IMR-90 (cell line): ENCODE results near the gene L1CAM. TPM values are rescaled to one million over a fixed set of nuclear protein-coding genes. Genes with fewer than 3 reads are reported as not detected.

Experiments used
- ATAC-seq: fragments of 200-7000 bp; cut with Tn5 transposase; 2 replicates; pipeline ENCODE4 v1.9.1; 2020; ENCODE audit warnings: low read depth, mild to moderate bottlenecking, moderate library complexity
- BruUV-seq: library from RNA; stranded (reverse); fragments of 400-500 nt; replicated peaks from 2 replicates; lab custom pipeline; 2021; lab: Mats Ljungman, UMichigan
- CTCF ChIA-PET: fragments of 300-600 bp; formaldehyde crosslinking; extraction: SDS; loops from one replicate; lab custom pipeline; 2021; ENCODE audit warnings: antibody characterized with exemption; lab: Yijun Ruan, JAX
- POLR2A ChIA-PET: fragments of 300-600 bp; sonication (Branson Sonifier 250); formaldehyde crosslinking; loops from one replicate; lab custom pipeline; 2022; ENCODE audit warnings: antibody characterized with exemption; ENCODE audit not compliant: unreplicated experiment; lab: Charles Lee
- DNase-seq: peaks from one replicate; pipeline ENCODE4 v3.0.0; 2013
- H2AFZ ChIP-seq: replicated peaks from 2 replicates; pipeline ENCODE3; 2013; ENCODE audit warnings: low read length, mild to moderate bottlenecking; ENCODE audit not compliant: poor library complexity
- H2AK5ac ChIP-seq: 2 replicates; pipeline ENCODE4 v1.6.1; 2013; ENCODE audit warnings: low read depth, low read length, inconsistent platforms
- H2AK9ac ChIP-seq: replicated peaks from 2 replicates; pipeline ENCODE3; 2013; ENCODE audit warnings: mild to moderate bottlenecking, low read depth, low read length, moderate library complexity; ENCODE audit not compliant: poor library complexity
- H2BK120ac ChIP-seq: 2 replicates; pipeline ENCODE4 v1.6.1; 2013; ENCODE audit warnings: low read depth, low read length, inconsistent platforms
- H2BK15ac ChIP-seq: 3 replicates; pipeline ENCODE4 v1.6.1; 2013; ENCODE audit warnings: low read depth, low read length, inconsistent platforms
- H2BK20ac ChIP-seq: 2 replicates; pipeline ENCODE4 v1.6.1; 2013; ENCODE audit warnings: low read depth, mild to moderate bottlenecking, inconsistent platforms, low read length, moderate library complexity
- H2BK5ac ChIP-seq: 2 replicates; pipeline ENCODE4 v1.6.1; 2013; ENCODE audit warnings: mild to moderate bottlenecking, low read depth, low read length, inconsistent platforms; ENCODE audit not compliant: poor library complexity, severe bottlenecking
- H3K14ac ChIP-seq: replicated peaks from 2 replicates; pipeline ENCODE4 v1.6.1; 2013; ENCODE audit warnings: low read depth, low read length, inconsistent platforms
- H3K18ac ChIP-seq: 2 replicates; pipeline ENCODE4 v1.6.1; 2013; ENCODE audit warnings: low read depth, low read length, control low read depth
- H3K23ac ChIP-seq: 2 replicates; pipeline ENCODE4 v1.6.1; 2013; ENCODE audit warnings: low read depth, low read length, inconsistent platforms
- H3K27ac ChIP-seq: 2 replicates; pipeline ENCODE4 v1.5.1; 2013; ENCODE audit warnings: mild to moderate bottlenecking, control low read depth, low read length; ENCODE audit not compliant: insufficient read depth
- H3K27me3 ChIP-seq: 2 replicates; pipeline ENCODE4 v1.6.1; 2013; ENCODE audit warnings: low read length; ENCODE audit not compliant: control insufficient read depth, insufficient read depth
- H3K36me3 ChIP-seq: 2 replicates; pipeline ENCODE4 v1.6.1; 2013; ENCODE audit warnings: low read length, mixed read lengths; ENCODE audit not compliant: control insufficient read depth, insufficient read depth
- H3K4ac ChIP-seq: 2 replicates; pipeline ENCODE4 v1.6.1; 2013; ENCODE audit warnings: low read depth, low read length, inconsistent platforms
- H3K4me1 ChIP-seq: 2 replicates; pipeline ENCODE4 v1.6.1; 2013; ENCODE audit warnings: low read length, mixed read lengths; ENCODE audit not compliant: control insufficient read depth, insufficient read depth
- H3K4me2 ChIP-seq: 2 replicates; pipeline ENCODE4 v1.6.1; 2013; ENCODE audit warnings: low read depth, mild to moderate bottlenecking, control low read depth, low read length, moderate library complexity
- H3K4me3 ChIP-seq: 2 replicates; pipeline ENCODE4 v1.5.1; 2013; ENCODE audit warnings: low read depth, mild to moderate bottlenecking, control low read depth, low read length, moderate library complexity; ENCODE audit not compliant: insufficient read depth
- H3K56ac ChIP-seq: 2 replicates; pipeline ENCODE4 v1.6.1; 2013; ENCODE audit warnings: low read length, inconsistent platforms; ENCODE audit not compliant: insufficient read depth; ENCODE audit errors: extremely low read depth
- H3K79me1 ChIP-seq, 2 experiments: 2 replicates each; pipeline ENCODE4 v1.6.1; 2013; ENCODE audit warnings: low read length in 2 of 2, inconsistent platforms in 1 of 2, low read depth in 1 of 2
- H3K9ac ChIP-seq: 2 replicates; pipeline ENCODE4 v1.6.1; 2013; ENCODE audit warnings: low read depth, low read length, control low read depth
- H3K9me1 ChIP-seq: 2 replicates; pipeline ENCODE4 v1.6.1; 2013; ENCODE audit warnings: low read length, inconsistent platforms; ENCODE audit not compliant: insufficient read depth
- H3K9me3 ChIP-seq: 2 replicates; pipeline ENCODE4 v1.6.1; 2013; ENCODE audit warnings: low read length; ENCODE audit not compliant: control insufficient read depth, insufficient read depth
- H4K20me1 ChIP-seq: 2 replicates; pipeline ENCODE4 v1.6.1; 2013; ENCODE audit warnings: low read length, inconsistent platforms; ENCODE audit not compliant: insufficient read depth
- H4K5ac ChIP-seq: 2 replicates; pipeline ENCODE4 v1.6.1; 2013; ENCODE audit warnings: mild to moderate bottlenecking, low read depth, low read length, control low read depth
- H4K8ac ChIP-seq, 2 experiments: 2 replicates each; pipeline ENCODE4 v1.6.1; 2013; ENCODE audit warnings: low read depth in 2 of 2, low read length in 2 of 2, control low read depth in 1 of 2, inconsistent platforms in 1 of 2
- H4K91ac ChIP-seq: 2 replicates; pipeline ENCODE4 v1.6.1; 2013; ENCODE audit warnings: low read depth, low read length, inconsistent platforms; ENCODE audit not compliant: insufficient read depth
- BHLHE40 ChIP-seq: fragments of 150-350 bp; IDR thresholded peaks from 2 replicates; pipeline ENCODE4 v1.6.1; 2016; ENCODE audit warnings: mild to moderate bottlenecking, low read depth, low read length
- CEBPB ChIP-seq: IDR thresholded peaks from 2 replicates; pipeline ENCODE4 v1.6.1; 2012; ENCODE audit warnings: low read depth, low read length, improper control_type of control experiment
- FOS ChIP-seq: fragments of 150-350 bp; IDR thresholded peaks from 2 replicates; pipeline ENCODE4 v1.6.1; 2016; ENCODE audit warnings: low read depth, low read length
- MAFK ChIP-seq: IDR thresholded peaks from 2 replicates; pipeline ENCODE4 v1.6.1; 2012; ENCODE audit warnings: low read depth, low read length, improper control_type of control experiment
- MAZ ChIP-seq: IDR thresholded peaks from 2 replicates; pipeline ENCODE4 v1.6.1; 2012; ENCODE audit warnings: low read depth, mild to moderate bottlenecking, low read length, improper control_type of control experiment, moderate library complexity, borderline replicate concordance
- MXI1 ChIP-seq: IDR thresholded peaks from 2 replicates; pipeline ENCODE4 v1.6.1; 2012; ENCODE audit warnings: low read depth, mild to moderate bottlenecking, low read length, moderate library complexity, borderline replicate concordance
- NFE2L2 ChIP-seq: fragments of 150-350 bp; IDR thresholded peaks from 2 replicates; pipeline ENCODE4 v1.6.1; 2016; ENCODE audit warnings: low read depth, mild to moderate bottlenecking, low read length
- RCOR1 ChIP-seq: IDR thresholded peaks from 2 replicates; pipeline ENCODE4 v1.6.1; 2012; ENCODE audit warnings: mild to moderate bottlenecking, low read length, improper control_type of control experiment; ENCODE audit not compliant: insufficient replicate concordance
- SMC3 ChIP-seq: fragments of 150-350 bp; IDR thresholded peaks from 2 replicates; pipeline ENCODE4 v1.6.1; 2016; ENCODE audit warnings: low read depth, mild to moderate bottlenecking, antibody characterized with exemption, low read length, moderate library complexity
- WGBS, 2 experiments: methylation state at CpG; one replicate each; pipeline versions ENCODE4 v1.1.5 to v1.1.7; 2013; ENCODE audit warnings: missing lambda C conversion rate in 2 of 2; ENCODE audit not compliant: insufficient read length in 1 of 2; ENCODE audit errors: extremely low coverage in 2 of 2; 5-methylcytosine and 5-hydroxymethylcytosine counted together
- dilution Hi-C: fragments of 300-500 bp; cut with HindIII; formaldehyde crosslinking; loops from one replicate; pipeline ENCODE4 v1.14.3; 2018; ENCODE audit warnings: low sequenced_read_pairs; ENCODE audit not compliant: unreplicated experiment
- in situ Hi-C: fragments of 300-500 bp; cut with MboI; formaldehyde crosslinking; loops from 3 replicates; pipeline ENCODE4 v1.14.3; 2019; ENCODE audit warnings: low sequenced_read_pairs, inconsistent platforms, mixed read lengths
- intact Hi-C: fragments of 100-400 bp; cut with micrococcal nuclease; formaldehyde crosslinking; loops from 2 replicates; pipeline ENCODE4 v1.10.0; 2022
- polyA plus RNA-seq, 3 experiments: library from polyadenylated mRNA; depleted of rRNA; stranded (reverse); fragments of >200 nt; gene quantifications; 2 replicates each; pipeline ENCODE4 v1.2.3, GENCODE V29; 2012; ENCODE audit warnings: low replicate concordance in 1 of 3
- total RNA-seq: library from RNA; depleted of rRNA; stranded (reverse); fragments of >200 nt; gene quantifications from 2 replicates; pipeline ENCODE4 v1.2.3, GENCODE V29; 2012
- TF ChIP-seq, protein P1 (sequence below): fragments of 150-350 bp; IDR thresholded peaks from 2 replicates; pipeline ENCODE4 v1.6.1; 2016; ENCODE audit warnings: low read depth, mild to moderate bottlenecking, low read length, moderate library complexity, borderline replicate concordance

L1CAM gene
- total and polyA plus RNA-seq, 2 of the 4 experiments (the other 2 are of a cell fraction) = 0.36 to 1.9 TPM

DNA sequence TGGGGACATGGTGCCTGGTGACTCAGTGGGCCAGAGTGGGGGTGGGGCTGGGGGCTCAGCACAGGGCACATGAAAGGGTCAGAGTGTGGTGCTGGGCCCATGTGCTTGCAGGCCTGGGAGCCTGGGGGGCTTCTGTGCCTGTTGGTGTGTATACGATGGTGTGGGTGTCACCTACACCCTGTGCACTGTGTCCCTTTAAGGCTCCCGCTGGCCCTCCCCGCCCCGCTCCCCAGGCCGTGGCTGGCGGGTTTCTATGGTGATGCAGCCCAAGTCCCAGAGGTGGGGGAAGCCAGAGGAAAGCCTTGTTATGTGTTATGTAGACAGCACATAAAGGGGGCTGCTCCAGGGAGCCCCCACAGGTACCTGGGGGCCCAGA, 5.5 kb downstream of the L1CAM start:
- no peak overlapping the region for H2AK5ac ChIP-seq
- no peak overlapping the region for H3K4ac ChIP-seq
- no peak overlapping the region for H3K56ac ChIP-seq
- no peak overlapping the region for H4K8ac ChIP-seq
- POLR2A ChIA-PET = no interaction called here
- no CpG with 5 or more reads among the region's 6 CpGs for WGBS, 2 experiments
- H4K91ac ChIP-seq = no peak overlapping the region
- peaks cover 49% of the 10 kb centered on the region for H3K27me3 ChIP-seq
- H3K36me3 ChIP-seq = no peaks in the 10 kb centered on the region
- dilution Hi-C loops (no loop called here), intact Hi-C loops (no loop called here), in situ Hi-C loops (no loop called here)
- CTCF ChIA-PET = no interaction called here
- TF ChIP-seq BHLHE40 (no peak), MAFK (no peak), CEBPB (no peak), NFE2L2 (no peak), MXI1 (no peak), MAZ (no peak), RCOR1 (no peak), FOS (no peak), SMC3 (no peak)
- TF ChIP-seq, protein P1, sequence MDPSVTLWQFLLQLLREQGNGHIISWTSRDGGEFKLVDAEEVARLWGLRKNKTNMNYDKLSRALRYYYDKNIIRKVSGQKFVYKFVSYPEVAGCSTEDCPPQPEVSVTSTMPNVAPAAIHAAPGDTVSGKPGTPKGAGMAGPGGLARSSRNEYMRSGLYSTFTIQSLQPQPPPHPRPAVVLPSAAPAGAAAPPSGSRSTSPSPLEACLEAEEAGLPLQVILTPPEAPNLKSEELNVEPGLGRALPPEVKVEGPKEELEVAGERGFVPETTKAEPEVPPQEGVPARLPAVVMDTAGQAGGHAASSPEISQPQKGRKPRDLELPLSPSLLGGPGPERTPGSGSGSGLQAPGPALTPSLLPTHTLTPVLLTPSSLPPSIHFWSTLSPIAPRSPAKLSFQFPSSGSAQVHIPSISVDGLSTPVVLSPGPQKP = no peak
- H2AFZ ChIP-seq = no peak overlapping the region
- no peak overlapping the region for H3K18ac ChIP-seq
- no peak overlapping the region for H2BK20ac ChIP-seq
- H3K9ac ChIP-seq = no peak overlapping the region
- H2BK120ac ChIP-seq = no peak overlapping the region
- H2AK9ac ChIP-seq = no peak overlapping the region
- ATAC-seq = no peak
- no peak overlapping the region for H3K27ac ChIP-seq
- H4K5ac ChIP-seq = no peak overlapping the region
- no peak overlapping the region for H3K23ac ChIP-seq
- no peak overlapping the region for H3K4me3 ChIP-seq
- H3K4me1 ChIP-seq = no peaks in the 10 kb centered on the region
- H3K4me2 ChIP-seq = no peak overlapping the region
- no TSS peak for BruUV-seq
- no peaks in the 10 kb centered on the region for H3K9me3 ChIP-seq
- no peak for DNase-seq
- H4K20me1 ChIP-seq = no peaks in the 10 kb centered on the region
- no peaks in the 10 kb centered on the region for H3K9me1 ChIP-seq
- no peaks in the 10 kb centered on the region for H3K79me1 ChIP-seq
- no peak overlapping the region for H2BK15ac ChIP-seq
- H2BK5ac ChIP-seq = no peak overlapping the region
- no peak overlapping the region for H3K14ac ChIP-seq
